Trophoblast cell (in vitro differentiated cells and primary cell): ENCODE results near the gene TNNT2.

Experiments
- DNase-seq, 2 donors: peaks; one replicate each; pipeline ENCODE4 v3.0.0-alpha.2; 2016
- H2AFZ ChIP-seq: 2 replicates; pipeline ENCODE4 v1.6.1; 2013; ENCODE audit warnings: low read length, moderate library complexity, mild to moderate bottlenecking; ENCODE audit not compliant: insufficient read depth, poor library complexity
- H2AK5ac ChIP-seq: 2 replicates; pipeline ENCODE4 v1.6.1; 2013; ENCODE audit warnings: mild to moderate bottlenecking, low read length
- H2BK120ac ChIP-seq: 2 replicates; pipeline ENCODE4 v1.6.1; 2013; ENCODE audit warnings: low read length, mild to moderate bottlenecking, moderate library complexity; ENCODE audit not compliant: insufficient read depth, poor library complexity
- H2BK12ac ChIP-seq: 2 replicates; pipeline ENCODE4 v1.6.1; 2013; ENCODE audit warnings: mild to moderate bottlenecking, low read length, moderate library complexity
- H2BK5ac ChIP-seq: 2 replicates; pipeline ENCODE4 v1.6.1; 2013; ENCODE audit warnings: low read length, low read depth, moderate library complexity, mild to moderate bottlenecking; ENCODE audit not compliant: poor library complexity
- H3K14ac ChIP-seq: 2 replicates; pipeline ENCODE4 v1.6.1; 2013; ENCODE audit warnings: mild to moderate bottlenecking, low read length
- H3K18ac ChIP-seq: 2 replicates; pipeline ENCODE4 v1.6.1; 2013; ENCODE audit warnings: mild to moderate bottlenecking, low read length
- H3K23ac ChIP-seq: 2 replicates; pipeline ENCODE4 v1.6.1; 2013; ENCODE audit warnings: low read length
- H3K27ac ChIP-seq: 2 replicates; pipeline ENCODE4 v1.5.1; 2013; ENCODE audit warnings: low read depth, mild to moderate bottlenecking, inconsistent platforms, low read length, moderate library complexity
- H3K27me3 ChIP-seq: 2 replicates; pipeline ENCODE4 v1.6.1; 2013; ENCODE audit warnings: inconsistent platforms, mild to moderate bottlenecking, low read length, moderate library complexity; ENCODE audit not compliant: insufficient read depth
- H3K36me3 ChIP-seq, 2 experiments: 1 replicate in 1 of 2; 2 replicates in 1 of 2; pipeline ENCODE4 v1.6.1; 2013; ENCODE audit warnings: low read length in 2 of 2, mild to moderate bottlenecking in 2 of 2, moderate library complexity in 1 of 2; ENCODE audit not compliant: insufficient read depth in 2 of 2, control insufficient read depth in 1 of 2
- H3K4ac ChIP-seq: 2 replicates; pipeline ENCODE4 v1.6.1; 2013; ENCODE audit warnings: low read depth, mild to moderate bottlenecking, low read length, moderate library complexity
- H3K4me1 ChIP-seq, 2 experiments: 1 replicate in 1 of 2; 2 replicates in 1 of 2; pipeline ENCODE4 v1.6.1; 2013; ENCODE audit warnings: low read length in 2 of 2, mild to moderate bottlenecking in 2 of 2, moderate library complexity in 1 of 2; ENCODE audit not compliant: insufficient read depth in 2 of 2, control insufficient read depth in 1 of 2
- H3K4me2 ChIP-seq: 2 replicates; pipeline ENCODE4 v1.6.1; 2013; ENCODE audit warnings: inconsistent platforms, mild to moderate bottlenecking, low read length, moderate library complexity
- H3K4me3 ChIP-seq: 2 replicates; pipeline ENCODE4 v1.5.1; 2013; ENCODE audit warnings: mild to moderate bottlenecking, low read depth, low read length, inconsistent platforms
- H3K79me1 ChIP-seq: one replicate; pipeline ENCODE4 v1.6.1; 2013; ENCODE audit warnings: low read length
- H3K79me2 ChIP-seq: 2 replicates; pipeline ENCODE4 v1.6.1; 2013; ENCODE audit warnings: low read length, mild to moderate bottlenecking; ENCODE audit not compliant: control insufficient read depth, insufficient read depth, poor library complexity
- H3K9ac ChIP-seq: 2 replicates; pipeline ENCODE4 v1.6.1; 2013; ENCODE audit warnings: mild to moderate bottlenecking, low read length
- H3K9me3 ChIP-seq: 2 replicates; pipeline ENCODE4 v1.6.1; 2013; ENCODE audit warnings: low read depth, mild to moderate bottlenecking, control low read depth, inconsistent platforms, low read length; ENCODE audit not compliant: insufficient read depth
- H4K12ac ChIP-seq: 2 replicates; pipeline ENCODE4 v1.6.1; 2013; ENCODE audit warnings: low read depth, mild to moderate bottlenecking, low read length, moderate library complexity
- H4K8ac ChIP-seq: 2 replicates; pipeline ENCODE4 v1.6.1; 2013; ENCODE audit warnings: low read depth, mild to moderate bottlenecking, low read length, moderate library complexity
- H4K91ac ChIP-seq: one replicate; pipeline ENCODE4 v1.6.1; 2013; ENCODE audit warnings: low read depth, mild to moderate bottlenecking, low read length, moderate library complexity
- WGBS: extraction: QIAGEN DNeasy Blood & Tissue Kit; methylation state at CpG from one replicate; pipeline ENCODE4 v1.1.7; 2013; ENCODE audit warnings: missing lambda C conversion rate; ENCODE audit not compliant: insufficient read length, insufficient coverage; ENCODE audit errors: extremely low coverage; 5-methylcytosine and 5-hydroxymethylcytosine counted together

The TNNT2 gene

GRCh38 chr1:201321826-201322390, 55.6 kb downstream of the TNNT2 start:
- Histone ChIP-seq H3K79me2 (no peaks in the 10 kb centered on the region), H2BK12ac (no peak overlapping the region), H3K4me3 (no peak overlapping the region), H2AFZ (no peak overlapping the region), H3K23ac (no peak overlapping the region), H2AK5ac (no peak overlapping the region), H4K91ac (no peak overlapping the region), H3K27me3 (no peaks in the 10 kb centered on the region), H2BK120ac (no peak overlapping the region), H3K14ac (no peak overlapping the region), H4K8ac (no peak overlapping the region), H3K4me1 (no peaks in the 10 kb centered on the region), H3K4me2 (no peak overlapping the region), H4K12ac (no peak overlapping the region), H3K4ac (no peak overlapping the region), H3K79me1 (no peaks in the 10 kb centered on the region), H3K9me3 (no peaks in the 10 kb centered on the region), H2BK5ac (no peak overlapping the region), H3K36me3 (no peaks in the 10 kb centered on the region), H3K9ac (no peak overlapping the region), H3K27ac (no peak overlapping the region), H3K18ac (no peak overlapping the region)
- WGBS: no CpG with 5 or more reads among the region's 15 CpGs
- no peak for DNase-seq

GRCh38 chr1:201320168-201320788, 57.2 kb downstream of the TNNT2 start:
- no peaks in the 10 kb centered on the region for H3K27me3 ChIP-seq
- H2BK120ac ChIP-seq: no peak overlapping the region
- no CpG with 5 or more reads among the region's 12 CpGs for WGBS
- no peak overlapping the region for H2AK5ac ChIP-seq
- H3K79me2 ChIP-seq: no peaks in the 10 kb centered on the region
- no peaks in the 10 kb centered on the region for H3K36me3 ChIP-seq
- no peak overlapping the region for H3K4me3 ChIP-seq
- no peak overlapping the region for H4K12ac ChIP-seq
- peaks cover 2% of the 10 kb centered on the region for H3K9me3 ChIP-seq
- H2BK5ac ChIP-seq: no peak overlapping the region
- no peak overlapping the region for H3K4ac ChIP-seq
- no peak overlapping the region for H3K23ac ChIP-seq
- DNase-seq: no peak
- no peak overlapping the region for H3K18ac ChIP-seq
- no peak overlapping the region for H2BK12ac ChIP-seq
- H3K14ac ChIP-seq: no peak overlapping the region
- no peak overlapping the region for H3K27ac ChIP-seq
- H3K9ac ChIP-seq: no peak overlapping the region
- H3K4me2 ChIP-seq: no peak overlapping the region
- no peaks in the 10 kb centered on the region for H3K4me1 ChIP-seq
- H3K79me1 ChIP-seq: no peaks in the 10 kb centered on the region
- H4K8ac ChIP-seq: no peak overlapping the region
- H4K91ac ChIP-seq: no peak overlapping the region
- no peak overlapping the region for H2AFZ ChIP-seq

- Histone ChIP-seq H3K9ac (no peak overlapping the region), H4K91ac (no peak overlapping the region), H3K23ac (no peak overlapping the region), H2BK120ac (no peak overlapping the region), H2AFZ (no peak overlapping the region), H2BK5ac (no peak overlapping the region), H3K9me3 (peaks cover 2% of the 10 kb centered on the region), H4K12ac (no peak overlapping the region), H2BK12ac (no peak overlapping the region), H4K8ac (no peak overlapping the region), H3K36me3 (no peaks in the 10 kb centered on the region), H3K18ac (no peak overlapping the region), H3K79me2 (no peaks in the 10 kb centered on the region), H3K4me2 (no peak overlapping the region), H3K79me1 (no peaks in the 10 kb centered on the region), H2AK5ac (no peak overlapping the region), H3K27me3 (no peaks in the 10 kb centered on the region), H3K4me1 (no peaks in the 10 kb centered on the region), H3K14ac (no peak overlapping the region), H3K4me3 (no peak overlapping the region), H3K4ac (no peak overlapping the region), H3K27ac (no peak overlapping the region)
- WGBS: no CpG with 5 or more reads among the region's 6 CpGs
- no peak for DNase-seq
Observed at GRCh38 chr1:201319631-201320030, 57.8 kb downstream of the TNNT2 start.

GRCh38 chr1:201318504-201319340, 58.8 kb downstream of the TNNT2 start:
- Histone ChIP-seq H2BK120ac (no peak overlapping the region), H2BK5ac (no peak overlapping the region), H3K23ac (no peak overlapping the region), H2AFZ (no peak overlapping the region), H3K4ac (no peak overlapping the region), H2BK12ac (no peak overlapping the region), H3K18ac (no peak overlapping the region), H3K9ac (no peak overlapping the region), H3K79me2 (no peaks in the 10 kb centered on the region), H4K91ac (no peak overlapping the region), H3K4me1 (no peaks in the 10 kb centered on the region), H3K9me3 (peaks cover 2% of the 10 kb centered on the region), H2AK5ac (no peak overlapping the region), H3K27ac (no peak overlapping the region), H3K36me3 (no peaks in the 10 kb centered on the region), H3K14ac (no peak overlapping the region), H3K79me1 (no peaks in the 10 kb centered on the region), H3K27me3 (no peaks in the 10 kb centered on the region), H3K4me2 (no peak overlapping the region), H3K4me3 (no peak overlapping the region), H4K12ac (no peak overlapping the region), H4K8ac (no peak overlapping the region)
- no peak for DNase-seq
- no CpG with 5 or more reads among the region's 15 CpGs for WGBS
